HepG2 (cell line): ENCODE results near the gene NBEAL2. TPM values are rescaled to one million over a fixed set of nuclear protein-coding genes. Genes with fewer than 3 reads are reported as not detected.
A peak's percentile ranks its signal among the peaks of the same experiment; 100 is the strongest.

Experiments used
- ATF1 ChIP-seq: IDR thresholded peaks from 2 replicates; pipeline ENCODE4 v1.6.1; 2016; ENCODE audit warnings: mild to moderate bottlenecking, control low read depth
- ATF7-NPFF ChIP-seq: sonication (generic); formaldehyde crosslinking; IDR thresholded peaks from 2 replicates; pipeline ENCODE4 v1.8.1; 2023; ENCODE audit warnings: mild to moderate bottlenecking, low read depth, missing genetic modification reagents, moderate library complexity
- ETV6 ChIP-seq: sonication (generic); formaldehyde crosslinking; conservative IDR thresholded peaks from 2 replicates; pipeline ENCODE4 v1.4.0; 2020; ENCODE audit warnings: missing genetic modification reagents
- FOXM1 ChIP-seq: sonication (generic); formaldehyde crosslinking; IDR thresholded peaks from 2 replicates; pipeline ENCODE4 v1.5.0; 2020; ENCODE audit warnings: missing genetic modification reagents
- FOXP4 ChIP-seq: sonication (generic); formaldehyde crosslinking; IDR thresholded peaks from 2 replicates; pipeline ENCODE4 v1.4.0; 2020; ENCODE audit warnings: missing genetic modification reagents
- KAT2B ChIP-seq: fragments of 150-350 bp; IDR thresholded peaks from 2 replicates; pipeline ENCODE4 v1.6.1; 2014; ENCODE audit warnings: low read depth, low read length, borderline replicate concordance
- MYNN ChIP-seq: sonication (generic); formaldehyde crosslinking; IDR thresholded peaks from 2 replicates; pipeline ENCODE4 v1.4.0; 2020; ENCODE audit warnings: mild to moderate bottlenecking, low read depth, missing genetic modification reagents
- MZF1 ChIP-seq: sonication (generic); formaldehyde crosslinking; IDR thresholded peaks from 2 replicates; pipeline ENCODE4 v1.8.1; 2023; ENCODE audit warnings: mild to moderate bottlenecking, missing genetic modification reagents, borderline replicate concordance
- NR3C1 ChIP-seq: sonication (generic); formaldehyde crosslinking; IDR thresholded peaks from 2 replicates; pipeline ENCODE4 v1.4.0; 2020; ENCODE audit warnings: missing genetic modification reagents
- SMAD9 ChIP-seq: sonication (generic); formaldehyde crosslinking; IDR thresholded peaks from 2 replicates; pipeline ENCODE4 v1.5.1; 2020; ENCODE audit warnings: mild to moderate bottlenecking, missing genetic modification reagents
- TFAP4 ChIP-seq: sonication (generic); IDR thresholded peaks from 2 replicates; pipeline ENCODE4 v1.6.1; 2016; ENCODE audit warnings: low read depth, borderline replicate concordance
- TRIM22 ChIP-seq: fragments of 450-650 bp; IDR thresholded peaks from 2 replicates; pipeline ENCODE4 v1.6.1; 2017
- ZBTB42 ChIP-seq: sonication (generic); formaldehyde crosslinking; IDR thresholded peaks from 2 replicates; pipeline ENCODE4 v1.5.0; 2020; ENCODE audit warnings: mild to moderate bottlenecking, missing genetic modification reagents
- ZFP62 ChIP-seq: sonication (generic); formaldehyde crosslinking; IDR thresholded peaks from 2 replicates; pipeline ENCODE4 v1.4.0; 2020; ENCODE audit warnings: missing genetic modification reagents
- ZNF160 ChIP-seq: sonication (generic); formaldehyde crosslinking; IDR thresholded peaks from 2 replicates; pipeline ENCODE4 v1.8.0; 2022; ENCODE audit warnings: mild to moderate bottlenecking, inconsistent platforms, missing genetic modification reagents
- ZNF232 ChIP-seq: sonication (generic); formaldehyde crosslinking; IDR thresholded peaks from 2 replicates; pipeline ENCODE4 v1.4.0; 2020; ENCODE audit warnings: missing genetic modification reagents, borderline replicate concordance
- ZNF280D ChIP-seq: sonication (generic); formaldehyde crosslinking; IDR thresholded peaks from 2 replicates; pipeline ENCODE4 v1.5.1; 2020; ENCODE audit warnings: mild to moderate bottlenecking, missing genetic modification reagents
- ZNF317 ChIP-seq: sonication (generic); formaldehyde crosslinking; IDR thresholded peaks from 2 replicates; pipeline ENCODE4 v1.5.0; 2020; ENCODE audit warnings: mild to moderate bottlenecking, missing genetic modification reagents
- ZNF350 ChIP-seq: sonication (generic); formaldehyde crosslinking; IDR thresholded peaks from 2 replicates; pipeline ENCODE4 v1.4.0; 2020; ENCODE audit warnings: mild to moderate bottlenecking, low read depth, missing genetic modification reagents, borderline replicate concordance
- ZNF556 ChIP-seq: sonication (generic); formaldehyde crosslinking; IDR thresholded peaks from 2 replicates; pipeline ENCODE4 v1.4.0; 2020; ENCODE audit warnings: mild to moderate bottlenecking, missing genetic modification reagents, borderline replicate concordance
- ZNF598 ChIP-seq: sonication (generic); formaldehyde crosslinking; IDR thresholded peaks from 2 replicates; pipeline ENCODE4 v1.5.1; 2020; ENCODE audit warnings: mild to moderate bottlenecking, missing genetic modification reagents, borderline replicate concordance
- ZNF891 ChIP-seq: sonication (generic); formaldehyde crosslinking; IDR thresholded peaks from 2 replicates; pipeline ENCODE4 v1.5.0; 2020; ENCODE audit warnings: mild to moderate bottlenecking, missing genetic modification reagents
- ZSCAN30 ChIP-seq: sonication (generic); formaldehyde crosslinking; IDR thresholded peaks from 2 replicates; pipeline ENCODE4 v1.5.0; 2020; ENCODE audit warnings: mild to moderate bottlenecking, missing genetic modification reagents
- polyA plus RNA-seq, 8 experiments: library from polyadenylated mRNA; depleted of rRNA in 3 of 8; stranded (reverse) in 7 of 8; unstranded in 1 of 8; fragments of >200 nt; fragmentation: Illumina TruSeq in 4 of 8; extraction: Trizol in 4 of 8; gene quantifications; 2 replicates each; pipeline versions ENCODE4 v1.2.1 to v1.2.3, GENCODE V29; 2011 to 2016; ENCODE audit warnings: low read depth in 4 of 8, missing spikeins in 1 of 8, mixed read lengths in 1 of 8; ENCODE audit not compliant: insufficient read depth in 1 of 8
- total RNA-seq, 5 experiments: library from RNA; depleted of rRNA; stranded (reverse); fragments of >200 nt; fragmentation: Illumina TruSeq; extraction: Trizol; gene quantifications; 2 replicates each; pipeline ENCODE4 v1.2.3, GENCODE V29; 2016; ENCODE audit warnings: low read depth in 1 of 5

Gene NBEAL2
- total and polyA plus RNA-seq, 2 of the 13 experiments (the other 11 are each of a cell fraction or from before 2014, with no cell fraction given): 9.7 to 12.4 TPM

- TF ChIP-seq FOXP4 (CRISPR knock-in tag) (no peak; the same call in 1 of the 2 replicates), SMAD9 (no peak), MZF1 (no peak), ZBTB42 (CRISPR knock-in tag) (no peak), ZSCAN30 (CRISPR knock-in tag) (no peak), ZNF891 (CRISPR knock-in tag) (no peak; the same call in 1 of the 2 replicates), ZNF280D (no peak; the same call in 1 of the 2 replicates), ATF1 (no peak), ATF7-NPFF (peak; percentile 25; the same call in 1 of the 2 replicates), ZNF160 (CRISPR knock-in tag) (no peak), TFAP4 (0 out of 2 replicates have a peak, but pooled peaks have one; percentile 20), MYNN (no peak), NR3C1 (CRISPR knock-in tag) (no peak), ZFP62 (CRISPR knock-in tag) (no peak), ETV6 (CRISPR knock-in tag) (no peak), ZNF598 (CRISPR knock-in tag) (no peak), ZNF556 (peak; percentile 44; the same call in 1 of the 2 replicates), KAT2B (no peak), ZNF232 (CRISPR knock-in tag) (peak; percentile 56; the same call in 1 of the 2 replicates), TRIM22 (no peak), ZNF317 (CRISPR knock-in tag) (no peak), FOXM1 (CRISPR knock-in tag) (0 out of 2 replicates have a peak, but pooled peaks have one; percentile 17), ZNF350 (CRISPR knock-in tag) (peak; percentile 59; the same call in 1 of the 2 replicates)
These were observed at the start of gene NBEAL2 (continued) for GRCh38 chr3:46978985-46979944.
